HL-60 (cell line): ENCODE data around the gene MORC1.

ENCODE experiments used
- GABPA ChIP-seq: IDR thresholded peaks from 2 replicates; pipeline ENCODE4 v1.6.1; 2012; ENCODE audit warnings: low read depth
- POLR2AphosphoS5 ChIP-seq: IDR thresholded peaks from 2 replicates; pipeline ENCODE4 v1.6.1; 2012; ENCODE audit warnings: low read depth
- TF ChIP-seq, protein P1 (sequence below): IDR thresholded peaks from one replicate; pipeline ENCODE4 v1.5.1; 2011; ENCODE audit warnings: low read length, control low read depth, inconsistent platforms; ENCODE audit not compliant: insufficient read depth
- TF ChIP-seq, protein P2 (sequence below): IDR thresholded peaks from 2 replicates; pipeline ENCODE4 v1.6.1; 2012; ENCODE audit warnings: low read depth; ENCODE audit not compliant: insufficient replicate concordance

DNA sequence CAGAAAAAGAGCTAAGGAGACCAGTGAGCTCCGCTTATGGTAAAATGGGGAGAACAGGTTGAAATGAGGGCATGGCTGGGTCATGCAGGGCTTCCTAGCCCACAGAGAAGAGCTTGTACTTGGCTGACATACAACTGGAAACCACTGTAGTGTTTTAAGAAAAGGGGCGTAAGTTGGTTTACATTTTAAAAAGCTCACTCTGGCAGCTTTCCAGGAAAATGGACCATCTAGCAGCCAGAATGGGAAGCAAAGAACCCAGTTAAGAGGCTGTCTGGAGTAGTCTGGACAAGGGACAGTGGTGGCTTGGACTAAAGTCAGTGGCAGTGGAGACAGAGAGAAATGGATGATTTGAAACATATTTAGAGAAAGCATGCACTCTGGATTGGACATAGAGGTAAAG is 1.9 kb downstream of the MORC1 start:
- TF ChIP-seq POLR2AphosphoS5 (no peak), GABPA (no peak)
- TF ChIP-seq, protein P1, sequence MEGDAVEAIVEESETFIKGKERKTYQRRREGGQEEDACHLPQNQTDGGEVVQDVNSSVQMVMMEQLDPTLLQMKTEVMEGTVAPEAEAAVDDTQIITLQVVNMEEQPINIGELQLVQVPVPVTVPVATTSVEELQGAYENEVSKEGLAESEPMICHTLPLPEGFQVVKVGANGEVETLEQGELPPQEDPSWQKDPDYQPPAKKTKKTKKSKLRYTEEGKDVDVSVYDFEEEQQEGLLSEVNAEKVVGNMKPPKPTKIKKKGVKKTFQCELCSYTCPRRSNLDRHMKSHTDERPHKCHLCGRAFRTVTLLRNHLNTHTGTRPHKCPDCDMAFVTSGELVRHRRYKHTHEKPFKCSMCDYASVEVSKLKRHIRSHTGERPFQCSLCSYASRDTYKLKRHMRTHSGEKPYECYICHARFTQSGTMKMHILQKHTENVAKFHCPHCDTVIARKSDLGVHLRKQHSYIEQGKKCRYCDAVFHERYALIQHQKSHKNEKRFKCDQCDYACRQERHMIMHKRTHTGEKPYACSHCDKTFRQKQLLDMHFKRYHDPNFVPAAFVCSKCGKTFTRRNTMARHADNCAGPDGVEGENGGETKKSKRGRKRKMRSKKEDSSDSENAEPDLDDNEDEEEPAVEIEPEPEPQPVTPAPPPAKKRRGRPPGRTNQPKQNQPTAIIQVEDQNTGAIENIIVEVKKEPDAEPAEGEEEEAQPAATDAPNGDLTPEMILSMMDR, result no peak
- TF ChIP-seq, protein P2, sequence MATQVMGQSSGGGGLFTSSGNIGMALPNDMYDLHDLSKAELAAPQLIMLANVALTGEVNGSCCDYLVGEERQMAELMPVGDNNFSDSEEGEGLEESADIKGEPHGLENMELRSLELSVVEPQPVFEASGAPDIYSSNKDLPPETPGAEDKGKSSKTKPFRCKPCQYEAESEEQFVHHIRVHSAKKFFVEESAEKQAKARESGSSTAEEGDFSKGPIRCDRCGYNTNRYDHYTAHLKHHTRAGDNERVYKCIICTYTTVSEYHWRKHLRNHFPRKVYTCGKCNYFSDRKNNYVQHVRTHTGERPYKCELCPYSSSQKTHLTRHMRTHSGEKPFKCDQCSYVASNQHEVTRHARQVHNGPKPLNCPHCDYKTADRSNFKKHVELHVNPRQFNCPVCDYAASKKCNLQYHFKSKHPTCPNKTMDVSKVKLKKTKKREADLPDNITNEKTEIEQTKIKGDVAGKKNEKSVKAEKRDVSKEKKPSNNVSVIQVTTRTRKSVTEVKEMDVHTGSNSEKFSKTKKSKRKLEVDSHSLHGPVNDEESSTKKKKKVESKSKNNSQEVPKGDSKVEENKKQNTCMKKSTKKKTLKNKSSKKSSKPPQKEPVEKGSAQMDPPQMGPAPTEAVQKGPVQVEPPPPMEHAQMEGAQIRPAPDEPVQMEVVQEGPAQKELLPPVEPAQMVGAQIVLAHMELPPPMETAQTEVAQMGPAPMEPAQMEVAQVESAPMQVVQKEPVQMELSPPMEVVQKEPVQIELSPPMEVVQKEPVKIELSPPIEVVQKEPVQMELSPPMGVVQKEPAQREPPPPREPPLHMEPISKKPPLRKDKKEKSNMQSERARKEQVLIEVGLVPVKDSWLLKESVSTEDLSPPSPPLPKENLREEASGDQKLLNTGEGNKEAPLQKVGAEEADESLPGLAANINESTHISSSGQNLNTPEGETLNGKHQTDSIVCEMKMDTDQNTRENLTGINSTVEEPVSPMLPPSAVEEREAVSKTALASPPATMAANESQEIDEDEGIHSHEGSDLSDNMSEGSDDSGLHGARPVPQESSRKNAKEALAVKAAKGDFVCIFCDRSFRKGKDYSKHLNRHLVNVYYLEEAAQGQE, result no peak
